H9 (cell line): ENCODE results near the gene EIF3D. TPM values are rescaled to one million over a fixed set of nuclear protein-coding genes. Genes with fewer than 3 reads are reported as not detected.

Experiments
- DNase-seq: peaks from one replicate; pipeline ENCODE4 v3.0.0-alpha.2; 2017
- H2AFZ ChIP-seq: one replicate; pipeline ENCODE4 v1.6.1; 2013; ENCODE audit warnings: mild to moderate bottlenecking, low read length, control low read depth, moderate library complexity
- H2AK5ac ChIP-seq: 2 replicates; pipeline ENCODE4 v1.6.1; 2013; ENCODE audit warnings: low read length, control low read depth, mixed read lengths; ENCODE audit not compliant: insufficient read length
- H2BK120ac ChIP-seq: one replicate; pipeline ENCODE4 v1.6.1; 2013; ENCODE audit warnings: low read depth, mild to moderate bottlenecking, low read length, control low read depth, inconsistent platforms; ENCODE audit not compliant: poor library complexity, severe bottlenecking
- H2BK12ac ChIP-seq: 2 replicates; pipeline ENCODE4 v1.6.1; 2013; ENCODE audit warnings: low read length, control low read depth, mixed read lengths, low read depth; ENCODE audit not compliant: insufficient read length
- H2BK15ac ChIP-seq: 2 replicates; pipeline ENCODE4 v1.6.1; 2013; ENCODE audit warnings: low read depth, low read length, control low read depth
- H2BK20ac ChIP-seq: one replicate; pipeline ENCODE4 v1.6.1; 2013; ENCODE audit warnings: low read depth, mild to moderate bottlenecking, low read length, control low read depth, inconsistent platforms; ENCODE audit not compliant: poor library complexity, severe bottlenecking
- H2BK5ac ChIP-seq: 2 replicates; pipeline ENCODE4 v1.6.1; 2013; ENCODE audit warnings: low read length, control low read depth, mixed read lengths; ENCODE audit not compliant: insufficient read length
- H3K14ac ChIP-seq: 2 replicates; pipeline ENCODE4 v1.6.1; 2013; ENCODE audit warnings: low read length, control low read depth; ENCODE audit not compliant: insufficient read depth
- H3K18ac ChIP-seq: 2 replicates; pipeline ENCODE4 v1.6.1; 2013; ENCODE audit warnings: low read depth, mild to moderate bottlenecking, mixed read lengths, low read length, control low read depth; ENCODE audit not compliant: insufficient read length
- H3K23ac ChIP-seq: 2 replicates; pipeline ENCODE4 v1.6.1; 2013; ENCODE audit warnings: low read length, control low read depth, mixed read lengths, low read depth; ENCODE audit not compliant: insufficient read length
- H3K23me2 ChIP-seq: 2 replicates; pipeline ENCODE4 v1.6.1; 2013; ENCODE audit warnings: low read depth, mild to moderate bottlenecking, mixed read lengths, low read length, control low read depth; ENCODE audit not compliant: insufficient read length, poor library complexity, severe bottlenecking
- H3K27ac ChIP-seq: 2 replicates; pipeline ENCODE4 v1.5.1; 2013; ENCODE audit warnings: low read length, control low read depth, mixed read lengths, low read depth; ENCODE audit not compliant: insufficient read length
- H3K27me3 ChIP-seq: 2 replicates; pipeline ENCODE4 v1.6.1; 2013; ENCODE audit warnings: low read length, control low read depth, inconsistent platforms; ENCODE audit not compliant: insufficient read depth
- H3K4ac ChIP-seq: 2 replicates; pipeline ENCODE4 v1.6.1; 2013; ENCODE audit warnings: low read depth, mild to moderate bottlenecking, control low read depth, inconsistent platforms, low read length, moderate library complexity
- H3K4me1 ChIP-seq: 2 replicates; pipeline ENCODE4 v1.6.1; 2013; ENCODE audit warnings: low read length, control low read depth, inconsistent platforms; ENCODE audit not compliant: insufficient read depth
- H3K4me2 ChIP-seq: 2 replicates; pipeline ENCODE4 v1.6.1; 2013; ENCODE audit warnings: low read length, control low read depth, mixed read lengths; ENCODE audit not compliant: insufficient read length, insufficient read depth
- H3K56ac ChIP-seq: 2 replicates; pipeline ENCODE4 v1.6.1; 2013; ENCODE audit warnings: low read depth, mild to moderate bottlenecking, mixed read lengths, low read length, control low read depth; ENCODE audit not compliant: insufficient read length
- H3K79me1 ChIP-seq: 2 replicates; pipeline ENCODE4 v1.6.1; 2013; ENCODE audit warnings: low read depth, mild to moderate bottlenecking, moderate library complexity, low read length, control low read depth, inconsistent platforms; ENCODE audit not compliant: insufficient read depth, poor library complexity, severe bottlenecking
- H3K79me2 ChIP-seq: 2 replicates; pipeline ENCODE4 v1.6.1; 2013; ENCODE audit warnings: low read length, control low read depth, inconsistent platforms; ENCODE audit not compliant: insufficient read depth
- H3K9ac ChIP-seq: 2 replicates; pipeline ENCODE4 v1.6.1; 2013; ENCODE audit warnings: low read length, control low read depth, mixed read lengths; ENCODE audit not compliant: insufficient read length; ENCODE audit errors: extremely low read depth
- H3K9me3 ChIP-seq: one replicate; pipeline ENCODE4 v1.6.1; 2013; ENCODE audit warnings: low read depth, low read length, inconsistent platforms; ENCODE audit not compliant: control insufficient read depth
- H3T11ph ChIP-seq: one replicate; pipeline ENCODE4 v1.6.1; 2013; ENCODE audit warnings: mild to moderate bottlenecking, low read length, control low read depth, inconsistent platforms
- H4K20me1 ChIP-seq: one replicate; pipeline ENCODE4 v1.6.1; 2013; ENCODE audit not compliant: control insufficient read depth, insufficient read length, insufficient read depth
- H4K5ac ChIP-seq: 2 replicates; pipeline ENCODE4 v1.6.1; 2013; ENCODE audit warnings: low read depth, mild to moderate bottlenecking, mixed read lengths, low read length, control low read depth; ENCODE audit not compliant: insufficient read length
- H4K8ac ChIP-seq: replicated peaks from 2 replicates; pipeline ENCODE4 v1.6.1; 2013; ENCODE audit warnings: low read length, control low read depth, mixed read lengths, low read depth; ENCODE audit not compliant: insufficient read length
- H4K91ac ChIP-seq: 2 replicates; pipeline ENCODE4 v1.6.1; 2013; ENCODE audit warnings: low read depth, mild to moderate bottlenecking, moderate library complexity, mixed read lengths, low read length, control low read depth; ENCODE audit not compliant: insufficient read length
- H3K27ac Mint-ChIP-seq, 3 experiments: 2 replicates in 2 of 3; 3 replicates in 1 of 3; pipeline ENCODE4 v1.8.0; 2020 to 2021; ENCODE audit warnings: mixed read lengths in 3 of 3, mild to moderate bottlenecking in 1 of 3, moderate library complexity in 1 of 3
- H3K27me3 Mint-ChIP-seq: 2 replicates; pipeline ENCODE4 v1.8.0; 2021; ENCODE audit warnings: low read depth, mild to moderate bottlenecking, moderate library complexity, mixed read lengths
- H3K36me3 Mint-ChIP-seq, 3 experiments: 2 replicates in 2 of 3; 3 replicates in 1 of 3; pipeline ENCODE4 v1.8.0; 2020 to 2021; ENCODE audit warnings: low read depth in 3 of 3, mixed read lengths in 3 of 3; ENCODE audit not compliant: insufficient read depth in 1 of 3
- H3K4me1 Mint-ChIP-seq, 2 experiments: 2 replicates each; pipeline ENCODE4 v1.8.0; 2020; ENCODE audit warnings: mixed read lengths in 2 of 2
- H3K4me3 Mint-ChIP-seq, 2 experiments: 2 replicates in 1 of 2; 3 replicates in 1 of 2; pipeline ENCODE4 v1.8.0; 2020 to 2021; ENCODE audit warnings: mild to moderate bottlenecking in 2 of 2, mixed read lengths in 2 of 2, moderate library complexity in 1 of 2
- H3K9me3 Mint-ChIP-seq, 2 experiments: 2 replicates in 1 of 2; 3 replicates in 1 of 2; pipeline ENCODE4 v1.8.0; 2020; ENCODE audit warnings: mild to moderate bottlenecking in 2 of 2, mixed read lengths in 2 of 2, moderate library complexity in 1 of 2
- CTCF ChIP-seq: fragments of 200-600 bp; sonication (generic); conservative IDR thresholded peaks from 3 replicates; pipeline ENCODE4 v1.8.0; 2021; ENCODE audit warnings: antibody characterized with exemption, mild to moderate bottlenecking
- WGBS: extraction: QIAGEN DNeasy Blood & Tissue Kit; methylation state at CpG from one replicate; pipeline ENCODE4 v1.1.7; 2013; ENCODE audit warnings: missing lambda C conversion rate, low lambda C conversion rate, mixed read lengths; ENCODE audit not compliant: insufficient read length; ENCODE audit errors: extremely low coverage; 5-methylcytosine and 5-hydroxymethylcytosine counted together
- total RNA-seq: library from RNA; stranded (reverse); gene quantifications from 2 replicates; pipeline ENCODE4 v1.2.1, GENCODE V29; 2021

Gene EIF3D
- total RNA-seq, 1 experiment from 2014 or later: 198 TPM

- Mint-ChIP-seq H3K4me1 (peaks cover 8 to 12% of the 10 kb centered on the region in 2 experiments), H3K4me3 (peak overlapping the region; percentile 89 to 97), H3K36me3 (peaks cover 31 to 41% (median 39%) of the 10 kb centered on the region in 3 experiments), H3K27ac (peak overlapping the region; percentile 98 to 100 (median 99)), H3K9me3 (peaks cover 4 to 5% of the 10 kb centered on the region in 2 experiments; a peak in 4 of 5 replicates), H3K27me3 (no peaks in the 10 kb centered on the region; the same call in 1 of the 2 replicates)
- Histone ChIP-seq H3K56ac (no peak overlapping the region), H4K91ac (peak overlapping the region; percentile 76), H3K14ac (peak overlapping the region; percentile 89; the same call in 1 of the 2 replicates), H2BK15ac (no peak overlapping the region), H3T11ph (no peak overlapping the region), H3K23ac (no peak overlapping the region), H3K18ac (peak overlapping the region; percentile 77), H4K8ac (no peak overlapping the region), H2BK20ac (no peak overlapping the region), H3K4me1 (no peaks in the 10 kb centered on the region), H2BK12ac (no peak overlapping the region), H3K4me2 (peak overlapping the region; percentile 80), H2BK5ac (no peak overlapping the region), H3K23me2 (peaks cover 12% of the 10 kb centered on the region), H2BK120ac (peak overlapping the region; percentile 10), H3K79me2 (peaks cover 10% of the 10 kb centered on the region; the same call in 1 of the 2 replicates), H4K5ac (peak overlapping the region; percentile 0), H3K27ac (peak overlapping the region; percentile 71), H3K9ac (peak overlapping the region; percentile 96), H3K9me3 (no peaks in the 10 kb centered on the region), H3K27me3 (no peaks in the 10 kb centered on the region), H3K79me1 (peaks cover 8% of the 10 kb centered on the region), H2AFZ (no peak overlapping the region), H4K20me1 (no peaks in the 10 kb centered on the region), H3K4ac (no peak overlapping the region), H2AK5ac (no peak overlapping the region)
- DNase-seq: no peak
- WGBS: no CpG with 5 or more reads among the region's 8 CpGs
- TF ChIP-seq CTCF: no peak
These were observed 625 bp downstream of the EIF3D start for GRCh38 chr22:36528341-36528740.
